HepG2 (cell line): ENCODE results near the gene EEF1AKMT3. TPM values are rescaled to one million over a fixed set of nuclear protein-coding genes. Genes with fewer than 3 reads are reported as not detected.

Source experiments
- CHD4 ChIP-seq: fragments of 200-600 bp; sonication (generic); IDR thresholded peaks from 2 replicates; pipeline ENCODE4 v1.7.0; 2017; ENCODE audit warnings: mild to moderate bottlenecking, low read length, borderline replicate concordance
- HMGA1 ChIP-seq: sonication (generic); formaldehyde crosslinking; conservative IDR thresholded peaks from 2 replicates; pipeline ENCODE4 v1.4.0; 2020; ENCODE audit warnings: missing genetic modification reagents
- MIXL1 ChIP-seq: IDR thresholded peaks from 2 replicates; pipeline ENCODE4 v1.6.1; 2016
- PBX3 ChIP-seq: sonication (generic); formaldehyde crosslinking; IDR thresholded peaks from 2 replicates; pipeline ENCODE4 v1.8.1; 2023; ENCODE audit warnings: missing genetic modification reagents, inconsistent platforms, borderline replicate concordance
- ZNF207 ChIP-seq: fragments of 450-650 bp; IDR thresholded peaks from 2 replicates; pipeline ENCODE4 v1.6.1; 2016; ENCODE audit warnings: antibody characterized with exemption, borderline replicate concordance
- ZNF468 ChIP-seq: sonication (generic); formaldehyde crosslinking; IDR thresholded peaks from 2 replicates; pipeline ENCODE4 v1.8.0; 2022; ENCODE audit warnings: mild to moderate bottlenecking, moderate library complexity, missing genetic modification reagents
- ZNF737 ChIP-seq: sonication (generic); formaldehyde crosslinking; IDR thresholded peaks from 2 replicates; pipeline ENCODE4 v1.5.0; 2020; ENCODE audit warnings: missing genetic modification reagents, mild to moderate bottlenecking, borderline replicate concordance
- ZXDC ChIP-seq: sonication (generic); formaldehyde crosslinking; IDR thresholded peaks from 2 replicates; pipeline ENCODE4 v1.5.0; 2020; ENCODE audit warnings: mild to moderate bottlenecking, missing genetic modification reagents
- polyA plus RNA-seq, 8 experiments: library from polyadenylated mRNA; depleted of rRNA in 3 of 8; stranded (reverse) in 7 of 8; unstranded in 1 of 8; fragments of >200 nt; fragmentation: Illumina TruSeq in 4 of 8; extraction: Trizol in 4 of 8; gene quantifications; 2 replicates each; pipeline versions ENCODE4 v1.2.1 to v1.2.3, GENCODE V29; 2011 to 2016; ENCODE audit warnings: low read depth in 4 of 8, missing spikeins in 1 of 8, mixed read lengths in 1 of 8; ENCODE audit not compliant: insufficient read depth in 1 of 8
- total RNA-seq, 5 experiments: library from RNA; depleted of rRNA; stranded (reverse); fragments of >200 nt; fragmentation: Illumina TruSeq; extraction: Trizol; gene quantifications; 2 replicates each; pipeline ENCODE4 v1.2.3, GENCODE V29; 2016; ENCODE audit warnings: low read depth in 1 of 5
- TF ChIP-seq, protein P1 (sequence below): IDR thresholded peaks from 2 replicates; pipeline ENCODE4 v1.6.1; 2018; ENCODE audit warnings: missing genetic modification reagents, mild to moderate bottlenecking, missing compliant biosample characterization
- TF ChIP-seq, protein P2 (sequence below): sonication (generic); formaldehyde crosslinking; IDR thresholded peaks from 2 replicates; pipeline ENCODE4 v1.4.0; 2020; ENCODE audit warnings: mild to moderate bottlenecking, low read depth, missing genetic modification reagents
- TF ChIP-seq, protein P3 (sequence below): sonication (generic); formaldehyde crosslinking; IDR thresholded peaks from 2 replicates; pipeline ENCODE4 v1.4.0; 2020; ENCODE audit warnings: mild to moderate bottlenecking, missing genetic modification reagents
- TF ChIP-seq, protein P4 (sequence below): sonication (generic); formaldehyde crosslinking; IDR thresholded peaks from one replicate; pipeline ENCODE4 v1.5.1; 2020; ENCODE audit warnings: mild to moderate bottlenecking, missing genetic modification reagents; ENCODE audit errors: not compliant biosample characterization

EEF1AKMT3 gene
- total and polyA plus RNA-seq, 2 of the 13 experiments (the other 11 are each of a cell fraction or from before 2014, with no cell fraction given), result 4.7 to 11.4 TPM

- TF ChIP-seq, protein P1, sequence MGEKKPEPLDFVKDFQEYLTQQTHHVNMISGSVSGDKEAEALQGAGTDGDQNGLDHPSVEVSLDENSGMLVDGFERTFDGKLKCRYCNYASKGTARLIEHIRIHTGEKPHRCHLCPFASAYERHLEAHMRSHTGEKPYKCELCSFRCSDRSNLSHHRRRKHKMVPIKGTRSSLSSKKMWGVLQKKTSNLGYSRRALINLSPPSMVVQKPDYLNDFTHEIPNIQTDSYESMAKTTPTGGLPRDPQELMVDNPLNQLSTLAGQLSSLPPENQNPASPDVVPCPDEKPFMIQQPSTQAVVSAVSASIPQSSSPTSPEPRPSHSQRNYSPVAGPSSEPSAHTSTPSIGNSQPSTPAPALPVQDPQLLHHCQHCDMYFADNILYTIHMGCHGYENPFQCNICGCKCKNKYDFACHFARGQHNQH (CRISPR knock-in tag), result no peak
- TF ChIP-seq PBX3, result no peak
- TF ChIP-seq ZNF207, result no peak
- TF ChIP-seq CHD4, result no peak
- TF ChIP-seq ZNF468 (CRISPR knock-in tag), result no peak
- TF ChIP-seq HMGA1, result no peak
- TF ChIP-seq ZNF737 (CRISPR knock-in tag), result no peak
- TF ChIP-seq ZXDC (CRISPR knock-in tag), result no peak
- TF ChIP-seq, protein P2, sequence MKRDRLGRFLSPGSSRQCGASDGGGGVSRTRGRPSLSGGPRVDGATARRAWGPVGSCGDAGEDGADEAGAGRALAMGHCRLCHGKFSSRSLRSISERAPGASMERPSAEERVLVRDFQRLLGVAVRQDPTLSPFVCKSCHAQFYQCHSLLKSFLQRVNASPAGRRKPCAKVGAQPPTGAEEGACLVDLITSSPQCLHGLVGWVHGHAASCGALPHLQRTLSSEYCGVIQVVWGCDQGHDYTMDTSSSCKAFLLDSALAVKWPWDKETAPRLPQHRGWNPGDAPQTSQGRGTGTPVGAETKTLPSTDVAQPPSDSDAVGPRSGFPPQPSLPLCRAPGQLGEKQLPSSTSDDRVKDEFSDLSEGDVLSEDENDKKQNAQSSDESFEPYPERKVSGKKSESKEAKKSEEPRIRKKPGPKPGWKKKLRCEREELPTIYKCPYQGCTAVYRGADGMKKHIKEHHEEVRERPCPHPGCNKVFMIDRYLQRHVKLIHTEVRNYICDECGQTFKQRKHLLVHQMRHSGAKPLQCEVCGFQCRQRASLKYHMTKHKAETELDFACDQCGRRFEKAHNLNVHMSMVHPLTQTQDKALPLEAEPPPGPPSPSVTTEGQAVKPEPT, result peak; percentile 39; the same call in 1 of the 2 replicates
- TF ChIP-seq, protein P3, sequence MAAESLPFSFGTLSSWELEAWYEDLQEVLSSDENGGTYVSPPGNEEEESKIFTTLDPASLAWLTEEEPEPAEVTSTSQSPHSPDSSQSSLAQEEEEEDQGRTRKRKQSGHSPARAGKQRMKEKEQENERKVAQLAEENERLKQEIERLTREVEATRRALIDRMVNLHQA (CRISPR knock-in tag), result no peak
- TF ChIP-seq MIXL1 (CRISPR knock-in tag), result no peak
- TF ChIP-seq, protein P4, sequence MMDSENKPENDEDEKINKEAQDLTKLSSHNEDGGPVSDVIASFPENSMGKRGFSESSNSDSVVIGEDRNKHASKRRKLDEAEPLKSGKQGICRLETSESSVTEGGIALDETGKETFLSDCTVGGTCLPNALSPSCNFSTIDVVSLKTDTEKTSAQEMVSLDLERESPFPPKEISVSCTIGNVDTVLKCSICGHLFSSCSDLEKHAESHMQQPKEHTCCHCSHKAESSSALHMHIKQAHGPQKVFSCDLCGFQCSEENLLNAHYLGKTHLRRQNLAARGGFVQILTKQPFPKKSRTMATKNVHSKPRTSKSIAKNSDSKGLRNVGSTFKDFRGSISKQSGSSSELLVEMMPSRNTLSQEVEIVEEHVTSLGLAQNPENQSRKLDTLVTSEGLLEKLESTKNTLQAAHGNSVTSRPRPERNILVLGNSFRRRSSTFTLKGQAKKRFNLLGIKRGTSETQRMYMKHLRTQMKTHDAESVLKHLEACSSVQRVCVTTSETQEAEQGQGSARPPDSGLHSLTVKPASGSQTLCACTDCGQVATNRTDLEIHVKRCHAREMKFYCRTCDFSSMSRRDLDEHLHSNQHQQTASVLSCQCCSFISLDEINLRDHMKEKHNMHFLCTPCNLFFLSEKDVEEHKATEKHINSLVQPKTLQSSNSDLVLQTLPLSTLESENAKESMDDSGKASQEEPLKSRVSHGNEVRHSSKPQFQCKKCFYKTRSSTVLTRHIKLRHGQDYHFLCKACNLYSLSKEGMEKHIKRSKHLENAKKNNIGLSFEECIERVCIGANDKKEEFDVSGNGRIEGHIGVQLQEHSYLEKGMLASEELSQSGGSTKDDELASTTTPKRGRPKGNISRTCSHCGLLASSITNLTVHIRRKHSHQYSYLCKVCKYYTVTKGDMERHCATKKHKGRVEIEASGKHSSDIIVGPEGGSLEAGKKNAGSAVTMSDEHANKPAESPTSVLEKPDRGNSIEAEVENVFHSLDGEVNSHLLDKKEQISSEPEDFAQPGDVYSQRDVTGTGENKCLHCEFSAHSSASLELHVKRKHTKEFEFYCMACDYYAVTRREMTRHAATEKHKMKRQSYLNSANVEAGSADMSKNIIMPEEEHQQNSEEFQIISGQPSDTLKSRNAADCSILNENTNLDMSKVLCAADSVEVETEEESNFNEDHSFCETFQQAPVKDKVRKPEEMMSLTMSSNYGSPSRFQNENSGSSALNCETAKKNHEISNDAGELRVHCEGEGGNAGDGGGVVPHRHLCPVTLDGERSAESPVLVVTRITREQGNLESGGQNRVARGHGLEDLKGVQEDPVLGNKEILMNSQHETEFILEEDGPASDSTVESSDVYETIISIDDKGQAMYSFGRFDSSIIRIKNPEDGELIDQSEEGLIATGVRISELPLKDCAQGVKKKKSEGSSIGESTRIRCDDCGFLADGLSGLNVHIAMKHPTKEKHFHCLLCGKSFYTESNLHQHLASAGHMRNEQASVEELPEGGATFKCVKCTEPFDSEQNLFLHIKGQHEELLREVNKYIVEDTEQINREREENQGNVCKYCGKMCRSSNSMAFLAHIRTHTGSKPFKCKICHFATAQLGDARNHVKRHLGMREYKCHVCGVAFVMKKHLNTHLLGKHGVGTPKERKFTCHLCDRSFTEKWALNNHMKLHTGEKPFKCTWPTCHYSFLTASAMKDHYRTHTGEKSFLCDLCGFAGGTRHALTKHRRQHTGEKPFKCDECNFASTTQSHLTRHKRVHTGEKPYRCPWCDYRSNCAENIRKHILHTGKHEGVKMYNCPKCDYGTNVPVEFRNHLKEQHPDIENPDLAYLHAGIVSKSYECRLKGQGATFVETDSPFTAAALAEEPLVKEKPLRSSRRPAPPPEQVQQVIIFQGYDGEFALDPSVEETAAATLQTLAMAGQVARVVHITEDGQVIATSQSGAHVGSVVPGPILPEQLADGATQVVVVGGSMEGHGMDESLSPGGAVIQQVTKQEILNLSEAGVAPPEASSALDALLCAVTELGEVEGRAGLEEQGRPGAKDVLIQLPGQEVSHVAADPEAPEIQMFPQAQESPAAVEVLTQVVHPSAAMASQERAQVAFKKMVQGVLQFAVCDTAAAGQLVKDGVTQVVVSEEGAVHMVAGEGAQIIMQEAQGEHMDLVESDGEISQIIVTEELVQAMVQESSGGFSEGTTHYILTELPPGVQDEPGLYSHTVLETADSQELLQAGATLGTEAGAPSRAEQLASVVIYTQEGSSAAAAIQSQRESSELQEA, result no peak
Measured at GRCh38 chr12:57754411-57755193, 17.8 kb upstream of the EEF1AKMT3 start, which contains the start of gene MARCHF9 (continued).
